Dedifferentiated amniotic fluid mesenchymal stem cell (primary cell): ENCODE measurements around the gene MSX2.
"Not testable (repeated sequence)": the region's sequence is repeated elsewhere in the genome, so short reads cannot be mapped to it uniquely, and the experiment has no call there.

ENCODE experiments used
- DNase-seq: peaks from one replicate; pipeline ENCODE4 v3.0.0-alpha.2; 2016; ENCODE audit errors: extremely low spot score

MSX2 gene

DNA sequence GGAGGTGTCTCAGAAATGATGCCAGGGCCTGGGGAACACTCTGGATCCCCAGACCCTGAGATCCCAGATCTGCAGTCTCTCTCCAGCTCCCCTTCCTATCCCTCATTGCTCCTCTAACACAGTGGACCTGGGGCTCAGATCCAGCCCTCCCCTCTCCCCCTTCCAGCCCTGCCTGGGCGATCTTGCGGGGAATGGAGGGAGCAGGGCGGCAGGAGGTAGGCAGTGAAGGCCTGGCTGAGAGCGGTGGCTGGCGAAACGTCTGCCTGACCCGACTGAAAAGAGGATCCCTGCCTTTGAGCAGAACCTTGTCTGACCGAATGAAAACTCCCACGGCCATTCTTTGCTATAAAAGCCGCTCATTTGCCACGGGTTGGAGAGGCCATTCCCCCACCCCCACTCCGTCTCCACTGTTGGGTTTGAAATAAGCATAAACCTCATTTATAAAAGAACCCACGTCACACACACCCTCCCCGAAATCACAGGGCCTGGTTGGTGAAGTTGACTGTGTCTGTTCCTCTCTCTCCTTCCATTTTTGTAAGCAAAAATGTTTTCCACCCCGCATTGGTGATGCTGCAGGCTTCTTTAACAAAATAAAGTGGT, 8.8 kb downstream of the MSX2 start:
- DNase-seq: no peak

DNA sequence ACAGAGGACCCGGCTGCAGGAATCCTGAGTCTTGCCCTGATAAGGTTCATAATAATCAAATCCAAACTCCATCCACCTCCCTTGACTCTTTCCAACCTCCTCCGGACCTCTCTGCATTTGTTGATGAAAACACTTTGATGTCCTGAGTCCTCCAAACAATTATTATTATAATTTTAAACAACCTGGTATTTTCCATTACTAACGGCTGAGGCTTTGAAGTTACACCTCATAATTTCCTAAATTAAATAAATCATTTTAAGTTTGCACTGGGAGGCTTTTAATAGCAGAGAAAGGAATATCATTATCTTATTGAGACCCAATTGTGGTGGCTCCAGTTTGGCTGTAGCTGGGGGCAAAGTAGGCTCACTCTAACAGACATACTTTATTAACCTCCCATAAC, 9.5 kb downstream of the MSX2 start:
- DNase-seq: no peak

DNA sequence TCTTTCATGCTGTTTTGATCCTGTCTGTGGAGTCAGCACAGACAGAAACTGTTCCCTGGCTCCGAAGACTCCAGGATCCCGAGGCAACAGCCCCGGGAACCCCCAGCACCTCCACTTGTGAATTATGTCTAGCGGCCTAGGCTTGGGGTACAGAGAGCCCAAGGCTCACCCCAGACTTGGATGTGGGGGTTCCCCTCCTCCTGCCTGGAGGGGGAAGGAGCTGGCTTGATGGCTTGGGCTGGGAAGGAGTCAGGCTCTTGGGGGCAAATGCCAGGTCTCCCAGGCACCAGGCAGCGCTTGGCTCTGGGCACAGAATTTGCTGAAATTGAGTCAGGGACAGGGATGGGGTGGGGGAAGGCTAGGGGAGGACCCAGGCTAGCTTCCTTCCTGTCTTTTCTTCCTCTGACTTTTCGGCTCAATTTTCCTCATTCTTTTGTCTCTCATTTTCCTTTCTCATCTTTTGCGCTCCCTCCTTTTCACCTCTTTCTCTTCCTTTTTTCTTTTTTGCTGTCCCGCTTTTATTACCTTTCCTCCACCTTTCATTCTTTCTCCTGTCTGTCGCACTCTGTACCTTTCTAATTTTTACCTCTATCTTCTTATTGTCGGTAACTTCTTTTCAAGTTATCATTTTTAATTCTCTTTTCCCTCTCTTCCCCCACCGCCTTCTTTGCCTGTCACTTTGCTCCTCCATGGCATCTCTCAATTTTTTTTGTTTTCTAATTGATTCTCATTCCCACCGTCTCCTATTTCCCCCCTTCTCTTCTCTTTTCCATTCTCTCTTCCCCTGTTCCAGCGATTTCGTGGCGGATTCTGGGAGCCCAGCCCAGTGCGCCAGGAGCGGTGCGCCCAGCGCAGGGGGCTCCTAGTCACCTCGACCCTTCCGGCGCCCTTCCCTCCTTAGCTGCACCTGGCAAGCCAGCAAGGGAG, 10.5 kb downstream of the MSX2 start:
- DNase-seq: no peak

DNA sequence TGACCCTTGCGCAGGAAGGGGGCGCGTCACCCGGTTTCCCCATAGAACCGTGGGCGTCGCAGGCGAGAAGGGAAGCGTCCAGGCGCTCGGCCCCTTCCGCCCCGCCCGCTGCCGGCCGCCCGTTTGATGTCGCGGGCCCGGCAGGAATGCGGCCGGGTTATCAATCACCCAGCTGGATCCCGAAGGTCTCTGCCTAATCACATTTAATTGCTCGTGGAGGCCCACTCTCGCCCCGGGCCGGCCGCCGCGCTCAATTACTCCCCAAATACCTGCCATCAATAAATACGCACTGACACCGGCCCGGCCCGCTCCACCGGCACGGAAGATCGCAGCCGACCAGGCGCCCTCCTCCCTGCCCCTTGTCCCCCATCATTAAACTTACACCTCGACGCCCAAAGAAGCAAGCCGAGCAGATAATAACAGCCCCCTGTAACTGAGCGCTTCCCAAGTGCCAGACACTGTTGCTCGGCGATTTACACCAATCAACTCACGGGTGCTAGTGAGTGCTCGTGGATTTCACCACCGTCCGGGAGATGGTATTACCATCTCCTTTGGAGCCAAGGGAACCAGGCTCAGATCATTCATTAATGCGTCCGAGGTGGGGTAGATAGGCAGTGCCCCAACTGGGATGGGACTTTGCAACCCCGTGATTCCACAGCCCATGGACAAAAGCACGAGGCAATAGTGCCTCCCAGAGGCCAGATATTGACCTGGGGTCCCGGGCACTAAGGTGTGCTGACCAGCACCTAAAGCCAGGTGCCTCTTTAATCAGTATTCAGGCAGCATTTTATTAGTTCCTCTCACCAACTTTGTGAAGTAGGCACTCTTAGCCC, 11.3 kb downstream of the MSX2 start:
- no peak for DNase-seq

DNA sequence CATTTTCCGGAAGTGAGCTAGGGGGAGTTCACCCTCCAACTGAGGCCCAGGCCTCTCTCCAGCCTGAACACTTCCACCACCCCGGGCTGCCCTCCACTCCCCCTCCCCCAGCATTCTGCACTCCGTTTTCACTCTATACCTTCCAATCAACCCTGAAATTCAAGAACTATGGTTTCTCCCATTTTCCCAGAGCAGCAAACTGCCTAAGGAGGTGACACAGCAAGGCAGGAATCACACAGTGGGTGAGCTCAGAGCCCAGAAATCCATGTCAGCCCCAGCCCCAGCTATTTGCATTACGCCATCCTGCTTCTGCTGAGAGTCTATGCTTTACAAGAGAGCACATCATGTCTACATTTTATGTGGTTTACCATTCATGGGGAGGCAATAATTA, 11.9 kb downstream of the MSX2 start:
- no peak for DNase-seq

DNA sequence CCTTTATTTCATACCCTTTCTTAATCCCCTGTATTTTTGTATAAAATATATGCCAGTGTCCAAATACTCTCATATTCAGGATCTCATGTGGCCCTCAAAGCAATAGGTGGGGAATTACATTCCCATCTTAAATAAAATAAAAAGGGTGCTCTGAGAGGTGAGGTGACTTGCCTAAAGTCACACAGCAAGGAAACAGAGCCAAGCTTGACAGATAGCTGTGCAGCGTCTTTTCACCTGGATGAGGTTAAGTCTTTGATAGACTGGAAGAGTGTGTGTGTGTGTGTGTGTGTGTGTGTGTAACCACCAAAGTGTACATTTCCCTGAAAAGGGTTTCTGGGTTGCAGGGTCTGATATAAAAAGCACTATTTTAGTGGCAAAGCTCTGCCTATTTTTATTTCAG, 12.4 kb downstream of the MSX2 start:
- DNase-seq: no peak

DNA sequence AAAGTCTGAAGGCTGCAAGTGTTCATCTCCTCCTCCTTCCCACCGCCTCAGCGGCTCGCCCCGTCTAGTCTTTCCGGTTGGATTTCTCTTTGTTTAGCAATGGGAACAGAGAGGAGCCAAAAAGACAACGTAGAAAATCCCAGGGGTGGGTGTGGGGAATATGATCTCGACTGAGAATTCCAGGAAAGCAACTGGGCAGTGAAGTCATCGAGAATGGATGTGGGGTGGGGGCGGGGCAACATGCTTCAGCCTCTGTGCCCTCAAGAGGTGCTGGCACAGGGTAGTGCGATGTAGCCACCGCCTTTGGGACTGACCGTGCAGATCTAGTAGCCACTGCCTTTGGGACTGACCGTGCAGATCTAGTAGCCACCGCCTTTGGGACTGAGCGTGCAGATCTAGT, 12.9 kb downstream of the MSX2 start:
- no peak for DNase-seq

DNA sequence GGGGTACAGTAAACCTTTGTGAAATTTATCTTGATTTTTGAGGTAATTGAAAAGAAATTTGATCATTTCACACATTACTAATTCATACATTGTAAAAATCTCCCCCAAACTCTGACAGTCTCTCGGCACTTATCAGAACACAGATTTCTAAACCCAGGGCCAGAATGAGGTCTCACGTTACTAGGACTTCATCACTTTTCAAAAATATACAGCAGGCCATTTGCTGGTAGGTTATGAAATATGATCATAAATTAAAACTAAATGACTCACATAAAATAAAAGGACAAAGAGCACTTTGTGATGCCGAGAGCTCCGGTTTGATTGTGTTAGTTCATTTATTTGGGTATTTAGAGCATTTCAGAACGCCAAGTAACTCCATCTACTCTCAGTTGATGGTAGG, 17.0 kb downstream of the MSX2 start:
- no peak for DNase-seq

DNA sequence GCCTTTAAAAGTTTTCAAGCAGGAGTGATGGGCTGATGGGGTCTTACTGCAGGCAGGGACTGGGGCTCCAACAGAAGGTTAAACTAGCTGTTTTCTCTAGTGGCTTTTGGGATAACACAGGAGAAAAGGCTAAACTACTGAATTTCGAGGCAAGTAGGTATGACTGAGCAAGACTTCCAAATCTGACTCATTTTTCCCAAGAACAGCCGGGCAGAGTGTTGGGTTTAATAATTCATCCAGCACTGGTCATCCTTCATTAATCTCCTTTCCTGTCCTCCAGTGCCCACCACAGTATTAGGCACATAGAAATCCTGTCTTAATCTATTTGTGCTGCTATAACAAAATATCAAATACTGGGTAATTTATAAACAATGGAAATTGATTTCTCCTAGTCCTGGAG, 20.5 kb downstream of the MSX2 start:
- no peak for DNase-seq

DNA sequence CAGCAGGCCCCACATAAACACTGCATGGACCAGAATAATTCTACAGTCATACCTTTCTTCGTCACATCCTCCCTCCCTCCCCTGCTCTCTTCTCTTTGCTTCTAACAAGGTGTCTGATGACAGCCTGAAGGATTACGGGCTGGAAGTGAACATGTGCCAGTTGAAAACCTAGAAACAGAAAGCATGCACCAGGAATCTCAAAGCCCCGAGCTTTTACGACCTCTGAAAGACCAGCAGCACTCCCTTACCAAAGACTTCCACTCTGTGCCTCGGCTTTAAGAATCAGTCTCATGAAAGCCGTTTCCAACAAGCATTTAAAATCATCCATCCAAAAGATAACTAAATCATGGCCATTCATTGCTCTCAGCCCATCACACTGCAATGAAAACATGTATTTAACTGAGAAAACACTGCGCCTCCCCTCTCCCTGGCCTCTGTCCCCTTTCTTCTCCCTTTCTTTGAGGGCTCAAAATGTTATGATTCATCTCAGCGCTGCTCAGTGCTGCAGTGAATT, 21.3 kb downstream of the MSX2 start:
- no peak for DNase-seq

DNA sequence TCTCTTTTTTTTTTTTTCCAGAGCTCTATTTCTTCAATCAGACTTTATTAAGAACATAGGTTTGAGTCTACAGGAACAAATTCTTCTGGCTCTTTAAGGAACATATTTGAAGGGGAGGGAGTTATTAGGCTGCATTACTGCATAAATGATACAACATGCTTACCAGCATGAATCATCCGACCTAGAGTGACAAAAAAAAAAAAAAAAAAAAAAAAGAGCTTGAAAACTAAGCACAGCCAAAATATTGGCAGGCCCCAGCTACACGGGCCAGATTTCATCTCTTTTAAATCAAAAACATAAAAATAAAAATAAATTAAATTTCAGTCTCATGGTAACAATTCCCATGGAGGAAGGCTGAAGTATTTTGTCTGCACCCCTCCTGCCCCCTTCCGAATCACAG, 26.3 kb downstream of the MSX2 start:
- no peak for DNase-seq

DNA sequence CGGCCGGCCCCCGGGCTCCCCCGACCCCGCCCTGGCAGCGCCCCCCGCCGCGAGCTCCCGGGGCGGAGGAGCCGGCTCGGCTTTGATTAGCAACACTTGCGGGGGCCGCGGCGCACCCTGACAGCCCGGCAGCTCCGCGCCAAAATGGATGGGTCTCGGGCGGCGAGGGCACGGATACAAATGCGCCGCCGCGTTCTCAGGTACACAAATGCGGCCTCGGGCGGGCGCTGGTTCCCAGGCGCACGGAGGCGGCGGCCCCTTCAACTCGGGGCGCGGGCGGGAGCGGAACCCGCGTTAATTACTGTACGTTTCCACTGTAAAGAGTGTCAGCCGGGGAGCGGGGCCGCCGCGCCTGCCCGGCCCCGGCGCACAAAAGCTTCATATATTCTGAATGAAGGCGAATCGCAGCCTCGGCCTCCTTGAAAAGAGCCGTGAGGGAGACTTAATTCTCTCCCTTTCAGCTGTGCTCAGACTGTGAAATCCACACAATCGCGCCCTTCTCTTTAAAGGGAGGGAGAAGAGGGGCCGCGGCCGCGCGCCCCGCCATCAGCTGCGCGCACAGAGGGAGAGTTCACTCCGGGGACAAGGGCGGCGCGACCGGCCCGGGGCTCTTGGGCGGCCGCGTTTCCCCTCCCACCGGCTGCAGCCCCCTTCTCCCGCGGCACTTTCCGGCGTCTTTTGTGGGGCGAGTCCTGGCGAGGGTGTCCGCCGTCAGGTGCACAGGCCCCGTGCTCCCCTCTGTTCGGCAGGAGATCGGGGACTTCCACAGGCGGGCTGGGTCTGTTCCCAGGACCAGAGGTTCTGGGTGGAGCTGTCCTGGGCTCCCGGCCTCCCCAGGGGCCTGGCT, 27.0 kb downstream of the MSX2 start:
- no peak for DNase-seq

DNA sequence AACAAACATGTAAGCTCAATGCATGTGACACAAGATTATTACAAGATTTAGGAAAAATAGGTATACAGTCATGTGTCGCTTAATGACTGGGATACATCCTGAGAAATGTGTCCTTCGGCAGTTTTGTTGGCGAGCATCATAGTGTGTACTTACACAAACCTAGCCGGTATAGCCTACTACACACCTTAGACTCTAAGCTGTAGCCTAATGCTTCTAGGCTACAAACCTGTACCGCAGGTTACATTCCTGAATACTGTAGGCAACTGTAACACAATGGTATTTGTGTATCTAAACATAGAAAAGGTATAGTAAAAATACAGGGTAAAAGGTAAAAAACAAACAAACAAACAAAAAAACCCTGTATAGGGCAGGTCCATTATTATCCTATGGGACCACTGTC, 27.7 kb downstream of the MSX2 start:
- DNase-seq: no peak

DNA sequence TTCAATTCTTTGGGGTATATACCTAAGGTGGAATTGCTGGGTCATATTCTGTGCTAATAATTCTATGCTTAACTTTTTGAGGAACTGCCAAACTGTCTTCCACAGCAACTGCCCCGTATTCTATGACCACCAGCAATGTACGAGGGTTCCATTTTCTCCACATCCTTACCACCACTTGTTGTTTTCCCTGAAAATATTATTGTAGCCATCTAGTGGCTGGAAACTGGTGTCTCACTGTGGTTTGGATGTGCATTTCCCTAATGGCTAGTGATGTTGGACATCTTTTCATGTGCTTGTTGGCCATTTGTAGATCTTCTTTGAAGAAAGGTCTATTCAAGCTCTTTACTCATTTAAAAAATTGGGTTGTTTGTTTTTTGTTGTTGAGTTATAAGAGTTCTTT, 30.7 kb downstream of the MSX2 start:
- no peak for DNase-seq

DNA sequence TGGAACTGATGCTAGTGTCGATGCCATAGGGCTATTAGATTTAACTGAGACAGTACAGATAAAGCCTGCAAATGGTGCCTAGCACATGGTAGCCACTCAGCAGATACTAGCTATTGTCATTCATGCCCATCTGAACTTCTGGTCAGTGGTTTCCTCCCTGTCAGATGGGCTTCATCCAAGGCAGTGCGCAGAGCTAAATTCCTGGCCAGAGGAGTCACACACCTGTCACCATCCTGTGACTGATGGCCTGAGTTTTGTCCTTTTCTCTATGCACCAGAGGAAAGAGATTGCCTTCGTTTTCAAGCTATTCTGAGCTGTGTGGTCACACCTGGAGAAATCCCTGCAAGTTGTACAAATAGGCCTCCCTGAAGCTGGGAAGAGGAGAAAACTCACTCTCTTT, 34.7 kb downstream of the MSX2 start:
- no peak for DNase-seq

DNA sequence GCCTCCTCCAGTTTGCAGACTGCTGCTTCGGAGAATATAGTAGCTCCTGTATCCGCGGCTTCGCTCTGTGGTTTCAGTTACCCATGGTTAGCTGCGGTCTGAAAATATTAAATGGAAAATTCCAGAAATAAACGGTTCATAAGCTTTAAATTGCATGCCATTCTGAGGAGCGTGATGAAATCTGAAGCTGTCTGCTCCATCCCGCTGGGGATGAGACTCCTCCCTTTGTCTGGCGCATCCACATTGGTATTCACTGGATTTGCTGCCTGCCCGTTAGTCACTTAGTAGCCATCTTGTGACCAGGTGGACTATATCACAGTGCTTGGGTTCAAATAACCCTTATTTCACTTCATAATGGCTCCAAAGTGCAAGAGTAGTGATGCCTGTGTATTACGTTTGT, 36.3 kb downstream of the MSX2 start:
- DNase-seq: no peak

DNA sequence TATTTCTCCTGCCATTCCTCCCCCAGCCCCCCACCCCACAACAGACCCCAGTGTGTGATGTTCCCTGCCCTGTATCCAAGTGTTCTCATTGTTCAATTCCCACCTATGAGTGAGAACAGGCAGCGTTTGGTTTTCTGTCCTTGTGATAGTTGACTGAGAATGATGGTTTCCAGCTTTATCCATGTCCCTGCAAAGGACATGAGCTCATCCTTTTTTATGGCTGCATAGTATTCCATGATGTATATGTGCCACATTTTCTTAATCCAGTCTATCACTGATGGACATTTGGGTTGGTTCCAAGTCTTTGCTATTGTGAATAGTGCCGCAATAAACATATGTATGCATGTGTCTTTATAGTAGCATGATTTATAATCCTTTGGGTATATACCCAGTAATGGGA, 37.0 kb downstream of the MSX2 start:
- DNase-seq: not testable (repeated sequence)

DNA sequence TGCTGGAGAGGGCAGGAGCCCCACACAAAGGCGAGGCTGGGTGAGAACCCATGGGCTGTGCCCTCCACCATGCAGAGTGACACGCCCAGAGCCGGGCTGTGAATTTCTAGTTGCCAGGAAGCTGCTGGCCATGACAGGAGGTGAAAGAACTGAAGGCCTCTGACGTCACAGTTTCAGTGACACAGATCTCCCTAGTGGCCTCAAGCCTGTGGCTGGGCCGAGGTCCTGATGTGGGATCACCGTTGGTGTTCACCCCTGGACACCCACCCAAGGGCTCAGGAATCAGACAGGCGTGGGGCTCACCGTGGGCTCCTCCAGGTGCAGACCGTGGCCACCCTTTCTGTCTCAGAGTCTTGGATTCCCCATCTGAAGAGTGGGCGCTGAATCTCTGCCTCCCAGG, 39.9 kb downstream of the MSX2 start:
- DNase-seq: no peak

DNA sequence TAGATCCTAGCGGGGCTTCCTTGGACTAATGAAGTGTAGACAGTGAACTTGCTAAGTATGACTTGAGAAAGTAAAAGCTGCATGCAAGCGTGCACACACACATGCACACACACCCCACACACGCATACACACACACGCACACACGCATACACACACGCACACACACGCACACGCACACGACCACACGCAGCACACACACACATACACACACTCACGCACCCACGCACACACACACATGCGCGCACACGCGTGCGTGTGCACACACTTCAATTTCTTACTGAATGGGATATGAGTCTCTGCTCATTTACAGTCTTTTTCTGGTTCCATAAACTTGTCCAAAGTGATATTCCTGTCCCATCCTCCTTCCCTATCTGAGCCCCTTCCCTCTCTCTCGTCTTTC, 41.2 kb downstream of the MSX2 start:
- no peak for DNase-seq

DNA sequence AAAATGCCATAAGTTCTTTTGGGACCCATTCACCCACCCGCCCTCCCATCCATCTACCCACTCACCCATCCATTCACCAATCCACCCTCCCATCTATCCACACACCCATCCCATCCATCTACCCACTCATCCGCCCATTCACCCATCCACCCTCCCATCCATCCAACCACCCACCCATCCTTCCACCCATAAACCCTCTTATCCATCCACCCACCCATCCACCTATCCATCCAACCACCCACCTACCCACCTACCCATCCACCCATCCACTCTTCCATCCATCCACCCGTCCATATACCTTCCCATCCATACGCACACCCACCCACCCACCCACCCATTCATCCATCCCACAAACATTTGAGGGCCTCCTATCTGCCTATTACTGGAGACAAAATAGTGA, 43.3 kb downstream of the MSX2 start:
- DNase-seq: no peak

DNA sequence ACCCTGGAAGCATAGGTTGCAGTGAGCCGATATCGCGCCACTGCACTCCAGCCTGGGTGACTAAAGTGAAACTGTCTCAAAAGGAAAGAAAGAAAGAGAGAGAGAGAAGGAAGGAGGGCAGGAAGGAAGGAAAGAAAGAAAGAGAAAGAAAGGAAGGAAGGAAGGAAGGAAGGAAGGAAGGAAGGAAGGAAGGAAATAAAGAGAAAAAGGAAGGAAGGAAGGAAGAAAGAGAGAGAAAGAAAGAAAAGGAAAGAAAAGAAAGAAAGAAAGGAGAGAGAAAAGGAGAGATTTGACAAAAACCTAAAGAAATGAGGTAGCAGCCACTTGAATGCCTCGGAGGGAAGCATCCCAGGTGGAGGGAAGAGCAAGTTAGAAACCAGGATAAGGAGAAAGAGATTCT, 44.6 kb downstream of the MSX2 start:
- no peak for DNase-seq

DNA sequence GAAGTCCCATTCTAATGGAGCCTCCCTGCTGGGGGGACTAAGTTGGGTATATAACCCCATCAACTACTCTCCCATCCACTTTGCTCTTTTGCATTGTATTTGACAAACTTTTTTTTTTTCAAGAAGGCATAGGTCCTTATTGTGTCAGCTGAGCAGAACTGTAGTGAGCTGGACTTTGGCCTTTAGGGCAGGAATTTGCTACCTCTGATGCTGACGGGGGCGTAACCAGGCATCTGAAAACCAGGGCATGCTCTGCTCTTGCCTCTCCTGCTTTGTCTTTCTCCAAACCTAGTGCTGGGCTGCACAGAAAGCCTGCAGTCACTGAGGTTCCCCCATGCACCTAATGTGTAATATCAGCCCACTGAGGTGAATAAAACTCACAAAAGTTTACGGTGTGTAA, 49.0 kb downstream of the MSX2 start:
- DNase-seq: no peak
